ENCODE data around the gene VRK3.
A peak's percentile ranks its signal among the peaks of the same experiment; 100 is the strongest.

VRK3 gene

DNA sequence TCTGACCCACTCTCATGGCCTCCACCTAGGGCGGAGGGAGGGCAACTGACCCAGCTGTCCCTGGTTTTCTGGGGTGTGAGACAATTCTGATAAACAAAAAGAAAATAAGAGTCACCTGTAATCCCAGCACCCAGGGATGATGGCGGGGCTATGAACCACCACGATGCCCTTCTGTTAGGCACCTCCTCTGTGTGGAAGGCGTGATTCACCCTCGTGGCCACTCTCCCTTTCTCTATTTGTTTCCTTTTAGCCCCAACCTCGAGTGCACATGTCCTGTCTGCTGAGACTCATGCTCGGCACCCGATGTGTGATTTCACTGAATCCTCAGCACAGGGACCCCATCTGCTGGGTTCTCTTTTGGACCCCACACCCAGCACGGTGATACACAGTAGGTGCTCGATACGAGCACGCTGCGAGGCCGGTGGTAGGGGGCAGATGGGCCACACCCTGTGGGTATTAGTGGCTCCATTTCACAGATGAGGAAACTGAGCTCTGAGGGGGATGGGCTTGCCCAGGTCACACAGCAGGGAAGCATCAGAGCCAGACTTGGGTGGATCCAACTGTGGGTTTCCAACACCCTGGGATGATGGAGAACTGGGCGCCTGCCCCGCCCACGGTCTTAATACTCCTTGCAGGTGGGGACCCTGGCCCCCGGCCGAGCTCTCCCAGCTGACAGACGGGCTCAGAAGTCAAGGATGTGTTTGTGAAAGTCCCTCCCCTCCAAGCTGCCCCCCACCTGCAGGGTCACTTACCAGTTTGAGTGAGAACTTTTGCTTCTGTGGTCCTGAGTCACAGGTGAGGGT lies 24.9 kb downstream of the VRK3 start:
- DNase-seq (ENCODE audit: low read depth, low spot score): no peak
- H3K4me3 ChIP-seq (ENCODE audit: low read length): no peak overlapping the region

DNA sequence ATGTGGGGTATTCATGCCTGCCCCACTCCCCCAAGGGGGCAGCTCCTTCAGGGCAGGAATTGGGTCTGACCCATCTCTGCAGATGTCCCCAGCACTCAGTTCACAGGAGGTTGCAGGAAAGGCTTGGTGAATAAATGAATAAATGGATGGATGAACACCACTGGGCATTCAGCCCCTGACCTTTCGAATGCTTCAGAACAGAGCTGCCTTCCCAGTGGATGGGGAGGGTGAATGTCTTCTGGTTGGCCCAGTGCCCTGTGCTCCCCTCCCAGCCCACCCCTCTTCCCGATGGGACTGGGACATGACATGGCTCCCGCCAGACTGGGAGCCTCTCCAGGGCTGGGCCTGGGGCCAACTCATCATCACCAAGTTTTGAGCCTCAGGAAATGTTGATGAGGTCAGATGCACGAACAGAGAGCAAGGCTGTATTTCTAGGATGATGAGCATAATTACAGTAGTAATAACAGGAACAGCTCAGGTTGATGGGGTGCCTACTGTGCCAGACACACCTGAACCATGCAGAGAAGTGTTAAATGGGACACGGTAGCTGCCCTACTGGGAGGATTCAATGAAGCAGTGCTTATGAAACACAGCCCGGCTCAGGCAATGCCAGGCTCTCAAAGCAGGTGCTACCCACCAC lies 25.7 kb downstream of the VRK3 start:
- no peak overlapping the region for H3K4me3 ChIP-seq (ENCODE audit: low read length)
- no peak for DNase-seq (ENCODE audit: low read depth, low spot score)

DNA sequence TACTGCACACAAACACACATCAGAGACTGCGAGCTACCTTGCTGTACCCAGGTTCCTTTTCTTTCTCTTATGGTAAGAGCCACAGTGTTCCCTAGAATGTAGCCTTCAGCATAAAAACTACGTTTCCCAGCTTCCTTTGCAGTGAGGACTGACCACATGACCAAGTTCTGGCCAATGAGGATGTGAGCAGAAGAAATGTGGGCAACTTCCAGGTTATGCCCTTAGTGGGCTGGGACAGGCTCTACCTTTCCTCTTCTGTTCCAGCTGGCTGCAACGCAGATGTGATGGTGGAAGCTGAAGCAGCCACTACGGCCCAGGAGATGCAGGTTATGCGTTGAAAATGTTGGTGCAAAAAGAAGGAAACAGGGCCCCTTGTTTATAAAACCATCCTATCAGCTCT lies 27.5 kb downstream of the VRK3 start:
- no peak overlapping the region for H3K4me3 ChIP-seq (ENCODE audit: low read length)
- DNase-seq (ENCODE audit: low read depth, low spot score): peak; percentile 28

DNA sequence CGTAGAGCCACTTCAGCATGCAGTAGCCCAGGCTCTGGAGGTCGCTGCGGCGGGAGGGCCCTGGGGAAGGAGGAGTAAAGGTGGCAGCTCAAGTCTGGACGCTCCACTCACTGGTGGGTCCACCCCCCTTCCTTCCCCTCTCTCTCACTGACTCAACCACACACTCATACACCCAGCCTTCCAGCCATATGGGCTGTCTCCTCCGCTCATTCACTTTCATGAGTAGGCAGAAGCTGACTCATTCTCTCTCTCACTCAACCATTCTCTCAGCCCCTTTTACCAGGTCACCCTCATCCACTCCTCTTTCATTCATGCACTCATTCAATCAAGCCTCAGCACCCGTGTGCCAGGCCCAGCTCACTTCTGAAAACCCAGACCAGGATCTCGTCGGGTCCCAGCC lies 36.7 kb downstream of the VRK3 start:
- H3K4me3 ChIP-seq (ENCODE audit: low read length): no peak overlapping the region
- DNase-seq (ENCODE audit: low read depth, low spot score): no peak

DNA sequence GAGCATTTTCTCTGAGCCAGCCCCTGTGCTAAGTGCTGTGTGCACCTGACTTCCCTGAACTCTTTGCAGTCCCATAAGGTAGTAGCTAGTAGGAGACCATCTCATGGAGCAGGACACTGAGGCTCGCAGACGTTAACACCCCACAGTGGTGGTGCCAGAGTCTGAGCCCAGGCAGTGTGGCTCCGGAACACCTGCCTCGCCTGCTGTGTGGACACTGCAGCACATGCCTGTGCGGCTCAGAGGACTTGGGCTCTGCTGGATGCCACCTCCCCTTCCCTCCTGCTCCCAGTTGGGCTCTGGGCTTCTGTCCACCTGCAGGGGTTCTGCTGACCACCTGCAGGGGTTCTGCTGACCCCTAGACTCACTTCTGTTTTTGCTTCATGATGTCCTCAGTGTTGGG lies 37.2 kb downstream of the VRK3 start:
- no peak for DNase-seq (ENCODE audit: low read depth, low spot score)
- H3K4me3 ChIP-seq (ENCODE audit: low read length): no peak overlapping the region

DNA sequence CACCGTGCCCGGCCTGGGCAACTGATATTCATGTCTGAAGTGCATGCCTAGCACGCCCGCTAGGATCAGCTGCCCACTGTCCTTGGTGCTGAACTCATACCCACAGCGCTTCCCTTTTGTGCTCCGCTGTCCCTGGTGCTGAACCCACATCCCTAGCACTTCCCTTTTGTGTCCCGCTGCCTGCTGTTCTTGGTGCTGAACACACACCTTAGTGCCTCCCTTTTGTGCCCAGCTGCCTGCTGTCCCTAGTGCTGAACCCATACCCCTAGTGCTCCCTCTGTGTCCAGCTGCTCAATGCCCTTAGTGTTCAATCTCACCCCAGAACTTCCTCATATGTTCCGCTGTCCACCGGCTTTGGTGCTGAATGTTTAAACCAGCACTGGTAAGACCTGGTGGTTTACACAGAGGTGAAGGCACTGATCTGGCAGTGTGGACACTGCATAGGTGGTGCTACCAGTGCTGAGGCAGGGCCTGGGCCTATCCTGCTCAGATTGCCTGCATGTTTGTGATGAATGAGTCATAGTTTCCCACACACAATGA lies 37.9 kb downstream of the VRK3 start:
- no peak overlapping the region for H3K4me3 ChIP-seq (ENCODE audit: low read length)
- DNase-seq (ENCODE audit: low read depth, low spot score): peak; percentile 98

DNA sequence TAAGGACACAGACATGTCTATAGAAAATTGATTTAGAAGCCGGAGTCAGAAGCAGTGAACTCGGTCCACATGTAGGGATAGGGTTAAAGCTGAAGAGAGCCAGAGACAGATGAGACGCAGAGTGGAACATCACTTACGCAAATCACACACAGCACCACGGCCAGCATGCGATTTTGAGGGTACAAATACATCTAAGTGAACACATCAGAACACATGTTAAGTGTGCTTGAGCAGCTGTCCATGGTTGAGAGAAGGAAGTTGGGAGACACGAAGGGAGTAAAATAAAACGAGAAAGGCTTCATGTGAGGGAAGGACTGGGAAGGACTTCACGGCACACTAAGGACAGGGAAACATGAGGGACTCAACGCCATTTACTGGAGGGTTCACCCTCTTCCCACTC lies 38.8 kb downstream of the VRK3 start:
- DNase-seq (ENCODE audit: low read depth, low spot score): no peak
- no peak overlapping the region for H3K4me3 ChIP-seq (ENCODE audit: low read length)

DNA sequence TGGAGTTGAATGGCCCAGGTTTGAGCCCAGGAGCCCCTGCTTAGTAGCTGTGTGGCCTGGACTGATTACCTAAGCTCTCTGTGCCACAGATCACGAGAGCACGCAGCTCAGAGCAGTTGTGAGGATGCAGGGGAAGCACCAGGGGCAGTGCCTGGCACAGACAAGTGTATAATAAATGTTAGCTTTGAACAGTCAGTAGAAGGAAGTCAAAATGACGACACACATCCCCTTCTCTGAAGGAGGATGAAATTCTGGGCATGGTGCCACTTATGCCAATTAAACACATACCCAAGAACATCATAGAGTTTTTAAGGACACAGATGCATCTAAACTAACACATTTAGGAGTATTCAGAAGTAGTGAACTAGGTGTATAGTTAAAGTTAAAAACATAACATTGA lies 39.3 kb downstream of the VRK3 start:
- H3K4me3 ChIP-seq (ENCODE audit: low read length): no peak overlapping the region
- no peak for DNase-seq (ENCODE audit: low read depth, low spot score)

DNA sequence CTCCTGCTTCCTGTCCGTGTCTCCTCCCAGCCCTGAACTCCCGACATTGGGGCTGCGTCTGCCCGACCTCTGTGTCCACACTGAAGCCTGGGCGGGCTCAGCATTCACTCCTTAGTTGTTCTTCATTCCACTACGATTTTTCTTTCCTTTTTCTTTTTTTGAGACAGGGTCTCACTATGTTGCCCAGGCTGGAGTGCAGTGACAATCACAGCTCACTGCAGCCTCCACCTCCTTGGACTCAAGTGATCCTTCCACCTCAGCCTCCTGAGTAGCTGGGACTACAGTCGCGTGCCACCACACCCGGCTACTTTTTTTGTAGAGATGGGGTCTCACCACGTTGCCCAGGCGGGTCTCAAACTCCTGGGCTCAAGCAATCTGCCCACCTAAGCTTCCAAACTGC lies 40.7 kb downstream of the VRK3 start:
- no peak for DNase-seq (ENCODE audit: low read depth, low spot score)
- H3K4me3 ChIP-seq (ENCODE audit: low read length): no peak overlapping the region

DNA sequence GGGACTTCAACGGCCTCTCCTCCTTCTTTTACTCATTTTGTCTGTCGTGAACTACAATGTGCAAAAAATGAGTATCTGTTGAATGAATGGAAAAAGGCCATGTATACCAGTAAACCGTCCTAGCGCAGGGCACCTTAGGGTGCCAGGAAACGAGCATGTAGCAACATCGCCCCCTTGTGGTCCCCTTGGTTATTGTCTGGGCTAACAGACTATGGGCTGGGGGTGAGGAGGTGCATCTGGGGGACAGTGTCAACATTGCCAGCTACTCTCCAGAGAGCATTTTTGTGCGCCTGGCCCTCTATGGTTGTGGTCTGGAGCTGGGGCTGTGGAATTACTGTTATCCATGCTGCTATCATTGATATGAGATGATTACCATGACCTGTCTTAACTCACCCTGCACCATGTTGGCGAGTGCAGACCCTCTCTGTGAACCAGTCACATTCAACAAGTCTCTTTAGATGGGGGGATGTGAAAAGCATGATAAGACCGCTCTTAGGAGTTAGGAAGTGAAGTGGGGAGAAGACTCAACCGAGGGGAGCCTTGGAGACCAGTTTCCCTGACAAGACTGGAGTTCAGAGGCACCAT lies 41.4 kb downstream of the VRK3 start:
- no peak overlapping the region for H3K4me3 ChIP-seq (ENCODE audit: low read length)
- peak; percentile 62 for DNase-seq (ENCODE audit: low read depth, low spot score)

DNA sequence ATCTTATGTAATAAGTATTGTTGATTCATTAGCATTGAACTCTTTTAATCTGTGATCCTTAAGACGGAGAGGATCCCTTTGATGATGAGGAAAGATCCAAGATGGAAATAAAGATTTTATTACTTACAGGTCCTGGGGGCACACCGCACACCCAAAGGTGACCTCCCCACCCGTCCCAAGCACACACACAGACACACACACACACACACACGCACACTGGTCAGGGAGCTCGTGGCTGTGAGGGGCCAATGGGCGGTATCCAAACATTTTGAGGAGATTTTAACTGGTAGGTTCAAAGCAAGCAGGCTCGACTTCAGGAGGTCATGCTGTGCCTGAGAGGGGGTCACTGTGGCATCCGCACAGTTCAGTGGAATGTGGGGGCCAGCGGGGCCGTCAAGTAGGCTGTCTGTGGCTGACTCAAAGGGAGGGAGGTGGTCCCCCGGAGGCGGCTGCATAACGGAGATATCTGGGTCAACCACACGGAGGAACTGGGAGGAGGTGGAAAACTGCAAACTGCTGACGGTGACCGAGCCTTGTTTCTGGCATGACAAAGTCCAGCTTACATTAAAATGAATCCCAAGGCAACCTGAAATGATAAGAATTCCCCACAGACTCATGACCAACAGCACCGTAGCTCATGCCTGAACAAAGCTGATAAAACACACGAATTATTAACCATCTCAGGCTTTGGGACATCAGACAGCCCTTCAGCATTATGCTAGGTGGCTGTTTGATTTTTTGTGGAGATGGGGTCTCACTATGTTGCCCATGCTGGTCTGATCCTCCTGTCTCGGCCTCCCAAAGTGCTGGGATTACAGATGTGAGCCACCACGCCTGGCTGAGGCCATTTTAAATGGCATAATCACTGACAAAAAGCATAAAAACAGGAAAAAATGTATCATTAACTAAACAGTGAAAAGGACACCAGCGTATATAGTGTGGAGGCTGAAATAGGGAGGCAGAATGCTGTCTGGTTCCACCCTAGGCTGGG lies 43.3 kb downstream of the VRK3 start:
- no peak for DNase-seq (ENCODE audit: low read depth, low spot score)
- no peak overlapping the region for H3K4me3 ChIP-seq (ENCODE audit: low read length)

DNA sequence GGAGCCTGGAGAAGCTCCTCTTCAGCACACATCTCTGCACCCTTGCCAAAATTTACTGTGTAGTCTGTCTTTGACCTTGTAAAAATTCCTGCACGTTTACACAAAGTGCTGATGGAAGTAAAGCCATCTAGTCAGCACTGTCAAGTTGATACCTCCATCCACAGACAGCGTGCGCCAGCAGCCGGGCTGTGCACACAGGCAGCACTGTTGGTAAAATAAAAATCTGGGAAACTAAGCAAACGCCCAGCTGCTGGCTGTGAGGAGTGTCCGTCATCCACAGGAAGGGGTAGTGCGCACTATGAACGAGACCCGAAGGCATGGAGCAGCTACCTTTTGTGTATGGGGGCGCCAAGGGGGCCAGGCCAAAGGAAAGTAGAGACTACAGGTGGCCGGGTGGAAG lies 46.8 kb downstream of the VRK3 start:
- no peak overlapping the region for H3K4me3 ChIP-seq (ENCODE audit: low read length)
- no peak for DNase-seq (ENCODE audit: low read depth, low spot score)

DNA sequence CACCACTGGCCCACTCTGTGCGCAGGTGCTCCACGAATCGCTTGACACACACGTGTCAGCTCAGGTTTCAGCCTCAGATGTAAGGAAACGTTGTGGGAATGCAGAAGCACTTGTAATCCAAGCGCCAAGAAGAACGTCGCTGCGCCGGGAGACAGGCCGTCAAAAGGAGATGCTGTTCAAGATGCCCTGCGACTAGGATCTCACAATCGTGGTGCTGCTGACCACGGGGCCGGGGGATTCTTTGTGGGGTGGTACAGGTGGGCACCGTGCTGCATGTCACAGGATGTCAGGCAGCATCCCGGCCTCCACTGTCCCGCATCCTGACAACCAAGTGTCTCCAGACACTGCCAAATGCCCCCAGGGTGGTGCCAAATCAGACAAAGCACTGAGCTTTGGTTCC lies 47.3 kb downstream of the VRK3 start:
- no peak for DNase-seq (ENCODE audit: low read depth, low spot score)
- no peak overlapping the region for H3K4me3 ChIP-seq (ENCODE audit: low read length)

DNA sequence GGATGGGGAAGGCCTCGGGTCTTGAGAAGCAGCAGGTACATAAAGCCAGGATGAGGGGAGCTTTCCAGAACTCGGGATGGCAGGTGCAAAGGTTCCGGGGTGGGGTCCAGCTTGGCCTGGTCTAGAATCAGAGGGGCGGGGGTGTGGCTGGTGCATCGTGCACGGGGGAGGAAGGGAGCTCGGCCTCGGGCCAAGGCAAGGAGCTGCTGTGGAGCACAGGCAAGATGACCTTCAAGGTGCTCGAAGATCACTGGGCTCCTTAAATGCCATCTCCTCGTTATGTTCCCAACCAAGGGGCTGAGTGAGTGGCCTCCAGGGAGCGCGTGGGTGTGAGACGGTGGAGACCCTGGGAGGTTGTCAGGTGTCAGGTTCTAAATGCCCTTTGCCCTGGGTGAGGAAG lies 48.1 kb downstream of the VRK3 start:
- no peak overlapping the region for H3K4me3 ChIP-seq (ENCODE audit: low read length)
- no peak for DNase-seq (ENCODE audit: low read depth, low spot score)

DNA sequence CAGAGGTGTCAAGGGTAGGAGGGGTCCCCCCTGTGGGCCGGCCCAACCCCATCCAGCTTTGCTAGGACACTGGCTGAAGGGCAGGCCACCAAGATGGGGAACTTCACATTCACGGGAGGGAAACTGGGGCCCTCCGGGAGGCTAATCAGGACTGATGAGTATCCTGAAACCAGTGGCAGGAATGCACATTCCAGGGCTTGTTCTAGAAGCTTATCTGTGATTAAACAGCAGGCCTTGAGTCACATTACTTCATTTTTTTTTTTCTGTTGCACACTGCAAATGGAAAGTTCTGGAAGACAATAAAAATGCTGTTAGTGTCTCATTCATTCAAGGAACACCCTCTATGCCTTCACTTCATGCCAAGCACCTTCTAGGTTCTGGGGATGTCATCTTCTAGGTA lies 48.7 kb downstream of the VRK3 start:
- no peak overlapping the region for H3K4me3 ChIP-seq (ENCODE audit: low read length)
- no peak for DNase-seq (ENCODE audit: low read depth, low spot score)

DNA sequence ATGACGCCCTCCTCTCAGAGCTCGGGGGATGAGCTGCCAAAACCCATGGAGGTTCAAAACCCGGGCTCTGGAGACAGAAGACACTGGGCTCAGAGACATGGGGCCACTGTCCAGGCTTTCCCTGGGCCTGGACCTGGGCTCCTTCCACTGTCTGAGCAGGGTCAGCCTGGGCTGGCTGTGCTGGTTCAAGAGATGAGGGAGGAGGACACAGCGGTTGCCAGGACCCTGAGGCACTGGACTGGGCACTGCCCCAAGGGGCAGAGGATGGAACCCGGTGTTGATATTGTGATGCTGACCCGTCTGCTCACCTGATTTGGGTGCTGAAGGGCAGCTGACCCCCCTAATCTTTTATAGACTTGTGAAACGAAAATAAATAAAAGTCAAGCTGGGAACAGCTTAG lies 50.1 kb downstream of the VRK3 start:
- H3K4me3 ChIP-seq (ENCODE audit: low read length): no peak overlapping the region
- no peak for DNase-seq (ENCODE audit: low read depth, low spot score)

DNA sequence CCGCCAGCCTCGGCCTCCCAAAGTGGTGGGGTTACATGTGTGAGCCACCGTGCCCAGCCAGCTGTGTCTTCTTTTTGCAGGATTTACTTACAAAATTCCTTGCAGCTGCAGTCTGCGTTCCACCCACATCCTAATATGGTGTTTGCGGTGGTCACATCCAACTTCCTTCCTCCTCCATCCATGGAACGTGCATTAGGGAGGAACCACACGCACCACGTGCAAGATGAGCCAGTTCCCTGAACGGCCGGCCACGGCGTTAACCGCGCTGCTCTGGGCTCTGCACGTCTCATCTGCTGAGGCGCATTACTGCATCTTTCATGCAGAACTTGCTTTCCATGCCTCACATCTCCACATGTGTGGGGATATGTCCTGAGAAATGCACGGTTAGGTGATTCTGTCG lies 51.2 kb downstream of the VRK3 start:
- DNase-seq (ENCODE audit: low read depth, low spot score): no peak

DNA sequence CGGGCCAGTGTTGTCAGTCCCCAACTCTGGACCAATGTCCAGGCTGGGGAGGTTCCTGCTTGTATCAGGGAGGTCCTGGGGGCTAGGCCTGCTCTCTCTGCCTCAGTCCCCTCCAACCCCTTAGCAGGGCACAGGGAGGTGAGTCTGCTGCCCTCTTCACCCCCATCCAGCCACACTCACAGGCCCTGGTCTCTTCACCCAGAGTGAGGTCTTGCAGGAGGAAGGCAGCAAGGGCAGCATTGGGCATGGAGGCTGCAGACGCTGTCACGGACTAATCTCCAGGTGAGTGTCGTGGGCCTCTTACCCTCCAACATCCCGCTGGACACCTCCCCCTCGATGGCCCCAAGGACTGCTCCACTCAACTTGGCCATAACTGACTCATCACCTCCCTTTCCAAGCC lies 52.3 kb downstream of the VRK3 start:
- no peak overlapping the region for H3K4me3 ChIP-seq (ENCODE audit: low read length)
- DNase-seq (ENCODE audit: low read depth, low spot score): no peak

More for the DNA sequence above, 51.2 kb downstream of the VRK3 start:
- no peak overlapping the region for H3K4me3 ChIP-seq (ENCODE audit: low read length)

DNA sequence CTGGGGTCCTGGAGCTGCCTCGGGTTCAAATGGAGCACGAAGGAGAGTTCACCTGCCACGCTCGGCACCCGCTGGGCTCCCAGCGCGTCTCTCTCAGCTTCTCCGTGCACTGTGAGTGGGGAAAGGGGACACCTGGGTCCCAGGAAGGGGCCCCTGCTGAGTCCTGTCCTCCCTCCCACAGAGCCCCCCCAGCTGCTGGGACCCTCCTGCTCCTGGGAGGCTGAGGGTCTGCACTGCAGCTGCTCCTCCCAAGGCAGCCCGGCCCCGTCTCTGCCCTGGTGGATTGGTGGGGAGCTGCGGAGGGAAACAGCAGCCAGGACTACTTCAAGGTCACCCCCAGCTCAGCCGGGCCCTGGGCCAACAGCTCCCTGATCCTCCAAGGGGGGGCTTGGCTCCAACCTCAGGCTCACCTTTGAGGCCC lies 53.2 kb downstream of the VRK3 start:
- H3K4me3 ChIP-seq (ENCODE audit: low read length): no peak overlapping the region
- no peak for DNase-seq (ENCODE audit: low read depth, low spot score)
